UCSD-AML1 (cell line): ENCODE results near the gene MSL2.
A peak's percentile ranks its signal among the peaks of the same experiment; 100 is the strongest.
"Not testable (repeated sequence)": the region's sequence is repeated elsewhere in the genome, so short reads cannot be mapped to it uniquely, and the experiment has no call there.

Source experiments
- DNase-seq: peaks from one replicate; lab custom pipeline; 2025; ENCODE audit not compliant: unreplicated experiment; lab: John Stamatoyannopoulos, UW

MSL2 gene

DNA sequence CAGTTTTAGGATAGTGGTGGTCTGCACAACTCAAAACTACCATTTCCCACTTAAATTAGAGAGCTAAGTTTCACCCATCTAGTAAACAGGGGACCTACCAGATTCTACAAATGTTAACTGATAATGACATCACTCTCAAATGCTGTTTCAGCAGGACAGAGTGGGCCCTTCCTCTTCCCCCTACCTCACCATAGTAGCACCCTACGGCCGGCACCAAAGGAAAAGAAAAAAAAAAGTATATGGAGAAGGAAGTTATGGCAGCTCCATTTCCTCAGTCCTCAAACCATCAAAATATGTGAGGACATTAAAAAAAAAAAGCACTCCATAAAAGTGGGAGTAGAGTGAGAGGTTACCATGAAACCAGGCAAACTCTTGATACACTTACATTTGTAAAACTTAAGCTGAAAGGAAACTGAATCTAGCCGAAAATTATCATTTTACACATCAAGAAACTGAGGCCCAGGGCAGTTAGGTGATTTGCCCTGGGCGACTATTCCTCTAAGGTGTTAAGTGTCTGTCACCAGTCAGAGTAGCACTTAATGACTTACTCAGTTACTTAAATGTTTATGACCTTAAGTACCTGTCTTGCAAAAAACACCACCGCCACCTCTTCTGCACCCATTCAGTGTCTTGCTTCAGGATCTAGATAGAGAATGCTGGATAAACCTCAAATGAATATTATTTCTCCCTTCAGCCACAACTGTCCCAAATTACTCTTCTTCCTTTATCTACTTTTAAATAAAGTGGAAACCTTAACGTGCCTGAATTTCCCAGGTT is 2.7 kb downstream of the MSL2 start:
- DNase-seq = no peak

DNA sequence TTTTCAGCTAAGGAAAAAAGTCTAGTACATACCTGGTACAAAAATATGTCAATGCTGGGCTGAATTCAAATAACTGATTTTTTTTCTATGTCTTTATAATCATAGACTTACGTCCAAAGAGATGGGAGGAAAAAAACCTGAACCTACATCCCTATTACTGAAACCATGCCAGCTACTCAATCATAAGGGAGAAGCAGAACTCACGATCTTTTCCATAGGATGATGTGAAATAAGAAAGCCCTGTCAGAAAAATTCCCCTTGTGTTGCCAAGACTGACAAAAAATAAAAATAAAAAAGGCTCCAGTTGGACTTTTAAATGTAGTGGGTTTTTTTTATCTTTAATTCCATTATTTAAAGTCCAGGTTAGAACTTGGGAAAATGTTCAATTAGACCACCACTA is 3.3 kb downstream of the MSL2 start:
- DNase-seq = no peak

DNA sequence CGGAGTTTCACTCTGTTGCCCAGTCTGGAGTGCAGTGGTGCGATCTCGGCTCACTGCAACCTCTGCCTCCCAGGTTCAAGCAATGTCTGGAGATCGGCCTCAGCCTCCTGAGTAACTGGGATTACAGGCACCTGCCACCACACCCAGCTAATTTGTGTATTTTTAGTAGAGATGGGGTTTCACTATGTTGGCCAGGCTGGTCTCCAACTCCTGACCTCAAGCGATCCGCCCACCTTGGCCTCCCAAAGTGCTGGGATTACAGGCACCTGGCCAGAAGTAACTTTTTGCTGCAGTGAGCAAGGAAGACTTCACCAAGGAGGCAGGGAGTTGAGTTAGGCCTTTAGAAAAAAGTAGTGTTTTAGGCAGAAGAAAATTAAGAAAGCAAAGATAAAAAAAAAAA is 3.9 kb downstream of the MSL2 start:
- DNase-seq = not testable (repeated sequence)

DNA sequence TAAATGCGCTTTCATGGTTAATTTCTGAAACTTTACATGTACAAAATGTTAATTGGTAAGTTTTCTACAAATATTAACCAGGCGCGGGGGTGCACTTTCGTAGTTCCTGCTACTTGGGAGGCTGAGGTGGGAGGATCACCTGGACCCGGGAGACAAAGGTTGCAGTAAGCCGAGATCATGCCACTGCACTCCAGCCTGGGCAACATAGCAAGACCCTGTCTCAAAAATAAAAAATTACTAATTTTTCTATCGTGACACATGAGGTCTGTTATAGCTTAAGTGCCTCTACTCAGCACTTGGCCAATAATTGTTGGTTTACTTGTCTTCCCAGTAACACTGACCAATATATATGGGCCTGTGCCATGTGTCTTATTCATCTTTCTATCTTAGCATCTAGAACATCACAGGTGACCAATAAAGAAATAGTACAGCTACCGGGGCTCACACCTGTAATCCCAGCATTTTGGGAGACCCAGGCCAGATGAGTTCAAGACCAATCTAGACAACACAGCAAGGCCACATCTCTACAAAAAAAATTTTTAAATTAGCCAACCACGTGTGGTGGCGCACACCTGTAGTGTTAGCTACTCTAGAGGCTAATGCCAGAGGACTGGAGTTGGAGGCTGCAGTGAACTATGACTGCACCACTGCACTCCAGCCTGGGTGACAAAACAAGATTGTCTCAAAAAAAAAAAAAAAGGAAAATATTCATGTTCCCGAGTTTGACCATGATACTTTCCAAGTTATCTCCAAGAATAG is 6.1 kb downstream of the MSL2 start:
- DNase-seq = no peak

DNA sequence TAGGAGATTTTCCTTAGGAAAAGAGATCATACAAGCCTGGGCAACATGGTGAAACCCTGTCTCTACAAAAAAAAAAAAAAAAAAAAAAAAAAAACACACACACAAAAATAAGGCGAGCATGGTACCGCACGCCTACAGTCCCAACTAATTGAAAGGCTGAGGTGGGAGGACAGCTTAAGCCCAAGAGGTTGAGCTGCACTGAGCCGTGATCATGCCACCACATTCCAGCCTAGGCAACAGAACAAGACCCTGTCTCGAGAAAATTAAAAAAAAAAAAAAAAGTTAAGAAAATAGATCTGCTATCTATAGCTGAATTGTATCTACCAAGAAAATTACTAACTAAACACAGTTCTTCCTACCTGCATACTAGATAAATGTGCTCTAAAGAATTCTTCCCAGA is 7.1 kb downstream of the MSL2 start:
- no peak for DNase-seq

DNA sequence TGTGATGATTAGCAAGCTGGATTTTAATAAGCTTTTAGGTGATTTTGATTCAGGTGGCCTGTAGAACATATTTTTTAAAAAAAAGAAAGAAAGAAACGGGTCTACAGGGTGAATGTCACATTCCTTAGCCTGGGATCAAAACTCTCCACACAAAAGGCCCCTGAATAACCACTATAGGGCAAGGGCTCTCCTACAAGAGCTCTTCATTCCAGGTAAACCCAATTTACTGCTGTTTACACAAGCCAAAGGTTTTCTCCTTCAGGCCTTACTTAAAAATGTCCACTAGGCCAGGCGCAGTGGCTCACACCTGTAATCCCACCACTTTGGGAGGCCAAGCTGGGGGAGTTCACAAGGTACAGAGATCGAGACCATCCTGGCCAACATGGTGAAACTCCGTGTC is 8.3 kb downstream of the MSL2 start:
- DNase-seq = no peak

DNA sequence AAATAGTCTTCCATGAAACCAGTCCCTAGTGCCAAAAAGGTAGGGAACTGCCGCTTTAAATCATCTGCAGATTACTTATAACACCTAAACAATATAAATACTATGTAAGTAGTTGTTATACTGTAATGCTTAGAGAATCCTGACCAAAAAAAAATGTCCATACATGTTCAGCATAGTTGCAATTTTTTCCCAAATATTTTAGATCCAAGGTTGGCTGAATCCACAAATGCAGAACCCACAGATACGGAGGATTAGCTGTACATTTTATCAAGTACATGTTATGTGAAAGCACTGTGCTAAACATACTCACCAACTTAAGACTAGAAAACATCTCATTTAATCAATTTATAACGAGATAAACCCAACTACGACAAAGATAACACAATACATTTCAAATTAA is 9.3 kb downstream of the MSL2 start:
- DNase-seq = no peak

DNA sequence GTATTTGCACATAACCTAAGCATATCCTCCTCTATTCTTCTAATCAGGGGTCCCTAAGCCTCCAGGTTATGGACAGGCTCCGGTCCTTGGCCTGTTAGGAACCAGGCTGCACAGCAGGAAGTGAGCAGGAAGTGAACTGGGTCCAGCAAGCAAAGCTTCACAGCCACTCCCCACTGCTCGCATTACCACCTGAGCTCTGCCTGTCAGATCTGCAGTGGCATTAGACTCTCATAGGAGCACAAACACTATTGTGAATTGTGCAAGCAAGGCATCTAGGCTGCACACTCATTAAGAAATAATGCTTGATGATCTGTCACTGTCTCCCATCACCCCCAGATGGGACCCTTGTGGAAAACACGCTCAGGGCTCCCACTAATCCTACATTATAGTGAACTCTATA is 9.8 kb downstream of the MSL2 start:
- DNase-seq = peak; percentile 23

DNA sequence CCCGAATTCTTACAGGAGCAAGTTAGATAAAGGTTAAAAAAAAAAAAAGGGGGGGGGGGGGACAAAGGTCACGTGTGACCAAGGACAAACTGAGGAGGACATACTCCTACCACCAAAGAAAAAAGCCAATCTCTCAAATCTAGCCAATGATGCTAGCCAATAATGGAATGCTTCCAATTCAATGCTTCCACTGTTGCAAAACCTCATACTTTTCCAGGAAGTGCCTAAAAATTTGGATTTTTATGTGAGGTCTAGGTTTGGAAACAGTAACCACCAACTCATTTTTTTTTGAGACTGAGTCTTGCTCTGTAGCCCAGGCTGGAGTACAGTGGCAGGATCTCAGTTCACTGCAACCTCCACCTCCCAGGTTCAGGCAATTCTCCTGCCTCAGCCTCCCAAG is 11.4 kb downstream of the MSL2 start:
- DNase-seq = no peak

DNA sequence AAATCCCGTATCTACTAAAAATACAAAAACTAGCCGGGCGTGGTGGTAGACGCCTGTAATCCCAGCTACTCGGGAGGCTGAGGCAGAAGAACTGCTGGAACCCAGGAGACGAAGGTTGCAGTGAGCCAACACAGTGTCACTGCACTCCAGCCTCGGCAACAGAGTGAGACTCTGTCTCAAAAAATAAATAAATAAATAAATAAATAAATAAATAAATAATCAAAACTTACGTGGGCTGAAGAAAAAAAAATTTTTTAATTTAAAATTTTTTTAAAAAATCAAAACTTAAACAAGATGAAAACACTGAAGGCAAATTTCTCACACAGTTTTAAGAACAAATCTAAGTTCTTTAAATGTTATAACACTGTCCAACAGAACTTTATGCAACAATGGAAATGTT is 14.4 kb downstream of the MSL2 start:
- no peak for DNase-seq

DNA sequence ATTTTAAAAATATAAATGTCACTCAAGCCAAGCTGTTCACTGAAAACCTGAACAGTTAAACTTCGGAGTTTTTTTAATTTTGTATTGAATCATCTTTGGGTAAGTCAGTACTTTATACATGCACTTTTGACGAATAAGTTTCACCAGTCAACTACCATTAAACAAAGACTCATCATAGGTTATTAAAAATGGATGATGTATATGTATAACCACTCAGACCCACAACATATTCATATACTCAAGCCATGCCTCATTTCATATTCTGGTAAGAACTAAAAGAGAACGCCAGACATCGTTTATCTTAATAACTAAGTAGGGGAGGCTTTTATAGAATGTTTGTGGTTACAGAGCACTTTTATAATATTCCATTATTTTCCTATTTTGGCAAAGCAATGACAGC is 18.3 kb downstream of the MSL2 start:
- no peak for DNase-seq

DNA sequence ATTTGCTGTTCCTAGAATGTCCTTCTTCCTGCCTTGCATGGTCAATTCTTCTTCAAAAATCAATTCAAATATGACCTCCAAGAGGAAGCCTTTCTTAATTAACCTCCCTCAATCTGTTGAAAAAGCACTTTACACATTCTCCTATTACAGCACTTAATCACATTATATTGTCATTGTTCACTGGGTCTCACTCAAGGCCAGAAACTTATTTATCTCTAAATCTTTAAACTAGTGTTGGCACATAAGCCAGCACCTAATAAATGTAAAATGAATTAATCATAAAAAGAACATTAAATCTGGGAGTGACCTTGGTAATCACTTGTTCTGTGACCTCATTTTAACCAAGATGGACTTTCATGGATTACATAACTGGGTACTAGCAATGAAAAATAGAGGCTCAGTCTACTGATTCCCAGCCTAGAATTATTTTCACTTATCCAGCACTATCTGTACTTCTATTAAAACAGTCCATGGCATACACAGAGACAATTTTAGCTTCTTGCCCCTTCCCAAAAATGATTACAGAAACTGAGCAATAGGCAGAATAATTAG is 22.1 kb downstream of the MSL2 start:
- DNase-seq = no peak

DNA sequence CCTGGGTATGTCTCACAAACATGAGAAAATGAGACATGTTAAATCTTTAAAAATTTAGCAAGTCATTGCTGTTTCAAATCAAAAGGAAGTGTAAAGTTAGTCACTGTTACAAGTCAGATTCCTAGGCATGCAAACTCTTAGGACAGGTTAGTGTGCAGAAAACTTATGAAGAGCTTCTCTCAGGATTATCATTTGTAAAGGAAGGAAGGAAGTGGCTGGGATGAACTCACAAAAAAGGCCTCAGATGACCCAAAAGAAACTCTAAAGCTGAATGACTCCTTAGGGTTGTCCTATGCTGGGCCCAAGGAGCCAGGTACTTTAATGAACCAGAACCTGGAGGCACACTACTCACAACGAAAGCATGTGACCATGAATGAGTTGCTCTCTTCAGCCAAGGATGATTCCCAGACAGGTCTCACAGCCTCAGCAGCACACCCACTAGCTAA is 25.0 kb downstream of the MSL2 start:
- no peak for DNase-seq

DNA sequence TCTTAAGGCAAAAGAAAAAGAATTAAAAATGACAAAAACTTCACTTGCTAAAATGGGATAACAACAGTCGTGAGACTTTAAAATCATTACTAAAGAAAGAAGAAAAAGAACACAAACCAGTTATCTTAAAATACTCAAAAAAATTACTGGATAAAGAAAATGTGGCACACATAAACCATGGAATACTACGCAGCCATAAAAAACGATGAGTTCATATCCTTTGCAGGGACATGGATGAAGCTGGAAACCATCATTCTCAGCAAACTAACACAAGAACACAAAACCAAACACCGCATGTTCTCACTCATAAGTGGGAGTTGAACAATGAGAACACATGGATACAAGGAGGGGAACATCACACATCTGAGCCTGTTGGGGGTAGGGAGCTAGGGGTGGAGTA is 27.9 kb downstream of the MSL2 start:
- not testable (repeated sequence) for DNase-seq

DNA sequence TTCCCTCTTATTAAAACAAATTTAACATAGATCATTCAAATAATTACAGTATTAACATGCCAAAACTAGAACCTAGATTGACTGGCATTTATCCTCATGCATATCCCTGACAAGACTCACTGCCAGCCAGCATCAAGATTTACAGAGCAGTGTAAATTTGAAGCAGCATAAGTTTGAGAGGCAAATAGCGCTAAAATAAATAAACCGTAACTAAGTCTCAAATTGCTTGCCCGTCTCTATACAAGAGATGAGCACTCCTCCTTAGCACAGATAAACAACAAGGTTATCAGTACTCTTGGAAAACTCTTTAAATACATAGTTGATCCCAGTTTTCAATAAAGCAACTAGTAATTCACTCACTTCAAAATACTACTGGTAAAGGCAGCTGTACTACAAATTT is 29.6 kb downstream of the MSL2 start:
- no peak for DNase-seq

DNA sequence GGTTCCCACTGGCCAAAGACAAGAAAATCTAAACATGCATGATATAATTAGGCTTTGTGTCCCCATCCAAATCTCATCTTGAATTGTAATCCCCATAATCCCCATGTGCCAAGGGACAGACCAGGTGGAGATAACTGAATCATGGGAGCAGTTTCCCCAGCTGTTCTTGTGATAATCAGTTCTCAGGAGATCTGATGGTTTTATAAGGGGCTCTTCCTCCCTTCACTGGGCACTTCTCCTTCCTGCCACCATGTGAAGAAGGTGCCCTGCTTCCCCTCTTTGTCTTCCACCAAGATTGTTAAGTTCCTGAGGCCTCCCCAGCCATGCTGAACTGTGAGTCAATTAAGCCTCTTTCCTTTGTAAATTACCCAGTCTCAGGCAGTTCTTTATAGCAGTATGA is 32.5 kb downstream of the MSL2 start:
- not testable (repeated sequence) for DNase-seq

DNA sequence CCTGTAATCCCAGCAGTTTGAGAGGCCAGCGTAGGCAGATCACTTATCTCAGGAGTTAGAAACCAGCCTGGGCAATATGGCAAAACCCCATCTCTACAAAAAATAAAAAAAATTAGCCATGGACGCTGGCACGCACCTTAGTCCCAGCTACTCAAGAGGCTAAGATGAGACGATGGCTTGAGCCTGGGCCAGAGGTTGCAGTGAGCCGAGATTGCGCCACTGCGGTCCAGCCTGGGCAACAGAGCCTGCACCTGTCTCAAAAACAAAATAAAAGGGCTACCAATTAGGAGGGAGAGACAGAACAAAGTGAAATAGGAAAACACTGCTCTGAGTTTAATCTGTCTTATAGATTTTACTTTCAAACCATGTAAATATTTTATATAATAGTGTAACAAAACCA is 33.8 kb downstream of the MSL2 start:
- no peak for DNase-seq

DNA sequence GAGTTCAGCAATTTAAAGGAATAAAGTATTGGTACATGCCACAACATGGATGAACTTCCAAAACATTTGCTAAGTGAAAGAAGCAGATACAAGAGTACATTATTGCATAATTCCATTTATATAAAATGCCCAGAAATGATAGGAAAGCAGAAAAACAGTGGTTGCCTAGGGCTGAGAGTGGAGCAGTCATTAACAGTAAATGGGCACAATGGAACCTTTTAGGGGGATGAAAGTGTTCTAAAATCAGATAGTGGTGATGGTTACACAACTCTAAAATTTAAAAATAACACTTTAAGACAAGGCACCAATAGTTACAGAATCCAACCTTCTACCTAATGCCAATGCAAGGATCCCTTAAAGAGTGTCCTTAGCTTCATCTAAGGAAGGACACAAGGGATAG is 34.6 kb downstream of the MSL2 start:
- DNase-seq = no peak

DNA sequence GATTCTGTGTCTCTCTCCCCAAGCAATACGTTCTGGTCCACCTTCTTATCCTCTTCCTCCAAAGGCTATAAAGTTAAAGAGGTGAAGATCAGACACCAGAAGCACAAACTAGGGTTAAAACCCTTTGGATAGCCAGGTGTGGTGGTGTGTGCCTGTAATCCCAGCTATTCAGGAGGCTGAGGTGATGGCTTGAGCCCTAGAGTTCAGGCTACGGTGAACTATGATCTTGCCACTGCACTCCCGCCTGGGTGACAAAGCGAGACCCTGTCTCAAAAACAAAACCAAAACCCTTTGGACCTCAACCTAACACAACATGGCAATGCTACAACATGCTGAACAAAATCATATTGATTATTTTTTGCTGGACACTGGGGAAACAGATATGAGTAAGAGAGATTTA is 43.2 kb downstream of the MSL2 start:
- DNase-seq = no peak

DNA sequence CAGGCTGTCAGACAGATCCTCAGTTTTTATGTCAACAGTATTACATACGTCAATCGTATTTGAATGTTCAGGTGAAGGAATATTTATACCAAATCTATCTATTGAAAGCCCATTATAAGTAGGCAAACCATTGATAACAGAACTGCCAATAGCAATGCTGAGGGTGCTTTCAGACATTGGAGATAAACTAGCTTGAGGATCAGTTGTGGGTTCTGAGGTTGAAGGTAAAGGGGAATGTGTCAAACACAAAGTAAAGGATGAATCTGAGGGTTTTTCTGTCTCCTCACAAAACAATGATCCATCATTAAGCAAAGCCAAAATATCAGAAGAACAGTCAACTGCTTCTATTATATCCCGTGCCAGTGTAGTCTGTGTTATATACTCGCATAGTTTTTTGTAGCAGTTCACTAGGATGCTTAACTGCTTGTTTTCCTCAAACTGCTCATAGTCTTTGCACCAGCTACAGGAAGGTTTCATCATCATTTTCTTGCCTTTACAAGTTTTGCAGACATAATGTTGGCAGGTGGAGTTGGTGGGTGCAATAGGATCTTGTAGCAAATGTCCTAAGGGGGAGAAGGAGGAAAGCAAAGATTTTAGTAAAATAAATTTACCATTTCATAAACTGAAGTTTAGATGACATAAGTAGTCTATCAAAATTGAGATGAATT is 43.8 kb downstream of the MSL2 start:
- DNase-seq = no peak

DNA sequence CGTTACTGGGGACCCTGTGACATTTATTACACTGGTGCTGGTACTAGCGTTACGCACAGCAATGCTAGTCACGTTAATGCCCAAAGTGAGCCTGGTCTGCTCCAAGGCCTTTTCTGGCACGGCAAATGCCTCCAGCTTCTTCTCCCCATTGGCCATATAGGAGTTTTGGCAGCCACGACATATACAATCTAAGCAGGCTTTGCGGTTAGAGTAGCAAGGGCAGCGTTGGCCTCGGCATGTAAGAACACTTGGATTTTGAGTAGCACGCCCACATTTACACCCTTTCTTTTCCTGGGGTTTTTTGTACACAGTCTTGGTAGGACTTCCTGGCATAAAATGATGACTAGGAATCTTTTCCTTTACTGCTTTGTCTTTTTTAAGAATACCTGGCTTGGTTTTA is 44.9 kb downstream of the MSL2 start:
- DNase-seq = no peak

DNA sequence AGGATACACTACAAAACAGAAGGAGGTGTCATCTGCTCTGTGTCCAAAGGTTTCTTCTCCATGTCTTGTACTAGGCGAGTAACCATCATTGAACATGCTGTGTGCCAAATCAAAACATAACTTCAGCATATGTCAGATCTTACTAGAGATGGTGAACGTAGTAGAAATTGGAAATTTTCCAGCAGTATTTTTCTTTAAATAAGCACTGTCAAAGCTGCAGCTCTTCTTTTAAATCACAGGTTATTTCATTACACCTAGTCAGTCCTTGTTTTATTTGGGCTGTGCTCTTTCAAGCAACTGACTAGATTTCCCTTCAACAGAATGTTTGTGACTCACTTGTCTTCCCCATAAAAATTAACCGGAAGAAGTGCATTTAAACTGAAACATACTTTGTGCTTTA is 46.5 kb downstream of the MSL2 start:
- no peak for DNase-seq
